GOT3 (cell line): ENCODE measurements around the gene TXN2.
"Not testable (repeated sequence)": the region's sequence is repeated elsewhere in the genome, so short reads cannot be mapped to it uniquely, and the experiment has no call there.

Experiments used
- DNase-seq: peaks from one replicate; lab custom pipeline; 2025; ENCODE audit warnings: mixed read lengths; lab: John Stamatoyannopoulos, UW

Gene TXN2

GRCh38 chr22:36481393-36482168 is at the start of gene TXN2:
Gene TXN2 (minus strand): TSS chr22:36481640. CDS start chr22:36480837, 803 bp downstream.
- DNase-seq, result peak; percentile 87

- peak; percentile 96 for DNase-seq
These were observed 47.6 kb upstream of the TXN2 start, which contains the start of gene EIF3D for GRCh38 chr22:36528795-36529751. Gene EIF3D (minus strand): TSS chr22:36529166. CDS start chr22:36526121, 3,045 bp downstream.

- no peak for DNase-seq
These were observed 46.9 kb upstream of the TXN2 start for GRCh38 chr22:36528341-36528740.

- DNase-seq, result no peak
These were observed 41.2 kb upstream of the TXN2 start for GRCh38 chr22:36522662-36523061.

- no peak for DNase-seq
These were observed 39.0 kb upstream of the TXN2 start for GRCh38 chr22:36520423-36520822.

- not testable (repeated sequence) for DNase-seq
These were observed 38.5 kb upstream of the TXN2 start for GRCh38 chr22:36519906-36520305.

GRCh38 chr22:36514766-36515165 is 33.3 kb upstream of the TXN2 start:
- DNase-seq, result no peak

- DNase-seq, result no peak
These were observed 31.6 kb upstream of the TXN2 start for GRCh38 chr22:36512991-36513390.

- no peak for DNase-seq
These were observed 30.9 kb upstream of the TXN2 start for GRCh38 chr22:36512333-36512732.

GRCh38 chr22:36510966-36511881 is 29.8 kb upstream of the TXN2 start:
- DNase-seq, result no peak

- no peak for DNase-seq
These were observed 28.9 kb upstream of the TXN2 start for GRCh38 chr22:36510384-36510783.

GRCh38 chr22:36507518-36508010 is 26.1 kb upstream of the TXN2 start:
- no peak for DNase-seq

- DNase-seq, result peak; percentile 63
These were observed 25.4 kb upstream of the TXN2 start, which contains the start of gene FOXRED2 for GRCh38 chr22:36506637-36507517. Gene FOXRED2 (minus strand): TSS chr22:36507040. CDS start chr22:36506422, 618 bp downstream.

GRCh38 chr22:36505998-36506635 is 24.7 kb upstream of the TXN2 start:
- no peak for DNase-seq

GRCh38 chr22:36497910-36498665 is 16.6 kb upstream of the TXN2 start:
- no peak for DNase-seq

- DNase-seq, result no peak
These were observed 12.3 kb upstream of the TXN2 start for GRCh38 chr22:36493690-36494110.

- no peak for DNase-seq
These were observed 10.7 kb upstream of the TXN2 start for GRCh38 chr22:36492109-36492508.

- DNase-seq, result no peak
These were observed 9.7 kb upstream of the TXN2 start for GRCh38 chr22:36491155-36491554.
